Measurements from ENCODE around the gene MRPS34. TPM values are rescaled to one million over a fixed set of nuclear protein-coding genes. Genes with fewer than 3 reads are reported as not detected.

MRPS34 gene
- total RNA-seq, 1 donor from 2014 or later: 84.6 TPM

DNA sequence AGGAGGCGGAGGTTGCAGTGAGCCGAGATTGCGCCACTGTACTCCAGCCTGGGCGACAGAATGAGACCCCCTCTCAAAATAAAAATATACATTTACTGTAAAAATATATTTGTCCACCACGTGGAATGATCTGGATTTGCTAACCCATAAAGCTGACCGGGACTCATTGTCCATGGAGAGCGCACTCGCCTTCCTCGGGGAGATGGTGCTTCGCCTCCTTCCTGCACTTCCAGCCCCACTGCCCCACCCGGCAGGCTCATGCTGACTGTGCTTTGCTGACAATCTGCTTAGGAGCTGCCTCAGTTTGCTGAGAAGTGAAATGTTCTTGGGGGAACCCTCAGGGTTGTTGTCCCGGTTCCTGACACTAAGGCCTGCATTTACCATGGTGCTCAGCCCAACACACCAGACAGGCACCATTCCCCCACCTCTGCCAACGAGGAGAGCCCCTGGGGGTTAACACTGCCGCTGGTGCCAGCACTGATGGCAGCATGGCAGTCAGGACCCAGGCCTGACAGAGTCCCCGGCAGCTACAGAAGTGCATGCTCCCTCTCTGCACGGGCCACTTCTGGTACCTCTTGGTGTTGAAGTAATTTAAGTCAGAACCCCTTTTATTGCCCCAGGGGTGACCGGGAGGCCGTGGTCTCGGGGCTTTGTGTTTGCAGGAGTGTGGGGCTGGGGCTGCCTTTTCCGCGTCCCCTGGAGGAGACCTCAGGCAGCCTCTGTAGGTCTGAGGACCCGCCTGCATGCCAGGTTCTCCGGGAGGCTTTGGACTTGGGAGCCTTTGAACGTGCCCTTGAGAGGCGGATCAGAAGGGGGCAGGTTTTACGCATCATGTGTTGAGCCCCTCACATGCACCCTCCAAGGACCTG is 12.3 kb upstream of the MRPS34 start:
- TF ChIP-seq, protein P1, sequence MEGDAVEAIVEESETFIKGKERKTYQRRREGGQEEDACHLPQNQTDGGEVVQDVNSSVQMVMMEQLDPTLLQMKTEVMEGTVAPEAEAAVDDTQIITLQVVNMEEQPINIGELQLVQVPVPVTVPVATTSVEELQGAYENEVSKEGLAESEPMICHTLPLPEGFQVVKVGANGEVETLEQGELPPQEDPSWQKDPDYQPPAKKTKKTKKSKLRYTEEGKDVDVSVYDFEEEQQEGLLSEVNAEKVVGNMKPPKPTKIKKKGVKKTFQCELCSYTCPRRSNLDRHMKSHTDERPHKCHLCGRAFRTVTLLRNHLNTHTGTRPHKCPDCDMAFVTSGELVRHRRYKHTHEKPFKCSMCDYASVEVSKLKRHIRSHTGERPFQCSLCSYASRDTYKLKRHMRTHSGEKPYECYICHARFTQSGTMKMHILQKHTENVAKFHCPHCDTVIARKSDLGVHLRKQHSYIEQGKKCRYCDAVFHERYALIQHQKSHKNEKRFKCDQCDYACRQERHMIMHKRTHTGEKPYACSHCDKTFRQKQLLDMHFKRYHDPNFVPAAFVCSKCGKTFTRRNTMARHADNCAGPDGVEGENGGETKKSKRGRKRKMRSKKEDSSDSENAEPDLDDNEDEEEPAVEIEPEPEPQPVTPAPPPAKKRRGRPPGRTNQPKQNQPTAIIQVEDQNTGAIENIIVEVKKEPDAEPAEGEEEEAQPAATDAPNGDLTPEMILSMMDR (IDR thresholded peaks at IDR 0.05; ENCODE audit: unreplicated experiment): no peak
- DNase-seq (ENCODE audit: low spot score, unreplicated experiment): no peak
- peak overlapping the region; percentile 59 for H3K4me3 Mint-ChIP-seq (ENCODE audit: low read depth)
- H3K4me1 Mint-ChIP-seq (ENCODE audit: low read depth): peaks cover 14% of the 10 kb centered on the region
- H3K27ac Mint-ChIP-seq: peak overlapping the region; percentile 24
- no peaks in the 10 kb centered on the region for H3K9me3 Mint-ChIP-seq (ENCODE audit: low read depth)
- H3K27me3 Mint-ChIP-seq: no peaks in the 10 kb centered on the region
- peaks cover 4% of the 10 kb centered on the region for H3K36me3 Mint-ChIP-seq (ENCODE audit: insufficient read depth)

DNA sequence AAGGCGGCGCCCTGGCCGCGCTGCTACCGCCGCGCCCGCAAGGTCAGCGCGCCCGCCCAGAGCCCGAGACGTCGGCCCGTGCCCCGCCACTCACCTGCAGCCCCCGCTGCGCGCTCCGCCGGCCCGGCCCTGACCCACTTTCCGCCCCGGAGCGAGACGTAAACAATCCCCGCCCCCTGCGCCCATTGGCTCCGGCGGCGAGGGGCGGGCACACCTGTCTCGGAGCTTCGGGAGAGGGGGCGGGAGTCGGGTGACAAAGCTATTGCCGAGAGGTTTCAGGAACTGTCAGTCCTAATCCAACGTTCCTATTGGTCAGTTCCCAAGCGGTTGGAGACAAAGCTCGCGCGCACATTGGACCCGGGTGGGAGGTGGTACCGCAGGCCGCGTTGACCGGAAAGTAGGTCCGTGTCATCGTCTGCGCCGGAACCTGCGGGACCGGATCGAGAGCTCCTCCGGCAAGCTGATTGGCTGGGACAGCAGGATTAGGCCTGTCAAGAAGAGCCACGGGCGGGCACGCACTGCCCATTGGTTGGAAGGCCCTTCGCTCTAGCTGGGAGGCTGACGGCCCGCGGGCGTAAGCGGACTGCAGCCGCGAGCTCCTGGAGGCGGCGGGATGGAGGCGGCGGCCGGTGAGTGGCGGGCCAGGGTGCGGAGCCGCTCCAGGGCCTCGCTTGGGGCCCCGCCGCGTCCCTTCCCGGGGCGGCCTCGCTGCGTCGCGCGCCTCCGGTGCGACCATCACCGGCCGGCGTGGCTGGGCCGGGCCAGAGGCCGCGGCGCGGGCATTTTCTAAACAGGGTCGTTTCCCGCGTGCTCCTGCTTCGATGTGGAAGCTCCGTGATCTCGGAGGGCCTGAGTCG is 9.7 kb upstream of the MRPS34 start, which contains the start of the genes NUBP2 and SPSB3:
Gene NUBP2 (plus strand): TSS at position 553 of the 857 bp plus-strand sequence. CDS start 61 bp downstream, at position 614.
Gene SPSB3 (minus strand): TSS at position 164 of the 857 bp plus-strand sequence. CDS start 1,088 bp downstream, outside the sequence.
- Mint-ChIP-seq H3K4me1 (ENCODE audit: low read depth) (peaks cover 14% of the 10 kb centered on the region), H3K9me3 (ENCODE audit: low read depth) (no peaks in the 10 kb centered on the region), H3K27me3 (no peaks in the 10 kb centered on the region), H3K4me3 (ENCODE audit: low read depth) (peak within 1 kb of the TSS; percentile 90), H3K36me3 (ENCODE audit: insufficient read depth) (no peaks in the 10 kb centered on the region), H3K27ac (peak within 1 kb of the TSS; percentile 98)
- peak; percentile 99 for DNase-seq (ENCODE audit: low spot score, unreplicated experiment)
- TF ChIP-seq, protein P1 (IDR thresholded peaks at IDR 0.05; ENCODE audit: unreplicated experiment): no peak

DNA sequence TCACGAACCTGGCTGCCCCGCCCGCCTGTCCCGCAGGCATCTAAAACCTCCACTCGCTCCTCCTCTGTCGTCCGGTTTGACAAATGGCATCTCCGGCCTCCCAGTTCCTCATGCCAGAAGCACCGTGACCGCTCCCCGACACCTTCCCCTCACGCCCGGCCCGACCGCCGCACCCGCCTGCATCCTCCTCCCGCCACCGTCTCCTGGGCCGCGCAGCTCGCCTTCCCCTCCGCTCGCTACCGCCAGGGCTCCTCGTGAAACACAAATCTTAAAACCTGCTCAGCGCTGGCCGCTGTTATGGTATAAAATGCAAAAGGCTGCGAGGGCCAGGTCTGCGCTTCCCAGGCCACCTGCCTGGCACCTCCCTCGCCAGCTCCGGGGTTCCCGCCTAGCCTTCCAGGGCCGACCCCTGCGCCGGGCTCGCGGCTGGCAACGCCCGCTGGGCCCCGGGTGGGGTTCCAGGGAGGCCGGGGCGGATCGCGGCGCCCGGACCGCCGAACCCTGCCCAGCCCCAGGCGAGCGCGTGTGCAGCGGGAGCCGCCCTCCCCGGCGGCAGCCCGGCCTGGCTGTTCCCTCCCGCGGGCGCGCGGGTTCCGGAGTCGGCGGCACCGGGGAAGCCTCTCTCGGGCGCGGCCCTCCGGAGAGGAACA is 8.9 kb upstream of the MRPS34 start:
- TF ChIP-seq, protein P1 (IDR thresholded peaks at IDR 0.05; ENCODE audit: unreplicated experiment): peak; percentile 35
- H3K27ac Mint-ChIP-seq: peak overlapping the region; percentile 94
- no peaks in the 10 kb centered on the region for H3K27me3 Mint-ChIP-seq
- H3K36me3 Mint-ChIP-seq (ENCODE audit: insufficient read depth): no peaks in the 10 kb centered on the region
- DNase-seq (ENCODE audit: low spot score, unreplicated experiment): no peak
- no peaks in the 10 kb centered on the region for H3K9me3 Mint-ChIP-seq (ENCODE audit: low read depth)
- peak overlapping the region; percentile 85 for H3K4me3 Mint-ChIP-seq (ENCODE audit: low read depth)
- peaks cover 14% of the 10 kb centered on the region for H3K4me1 Mint-ChIP-seq (ENCODE audit: low read depth)

DNA sequence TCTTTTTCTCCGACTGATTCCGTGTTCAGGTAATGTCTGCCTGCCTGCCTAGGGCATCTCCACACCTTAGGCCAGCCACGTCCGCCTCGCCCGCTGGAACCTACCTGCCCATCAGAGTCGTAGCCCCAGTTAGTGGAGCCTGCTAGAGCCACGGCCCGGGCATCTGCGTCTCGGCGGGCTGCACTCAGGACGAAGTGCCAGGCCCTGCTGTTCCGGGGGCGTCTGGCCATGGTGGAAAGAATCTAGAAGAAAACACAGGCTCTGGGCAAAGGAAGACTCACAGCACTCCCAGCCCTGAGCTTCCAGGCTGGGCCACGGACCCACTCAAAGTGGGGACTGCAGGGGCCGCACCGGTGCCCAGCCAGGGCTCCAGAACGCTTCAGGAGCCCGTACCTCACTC is 8.3 kb upstream of the MRPS34 start:
- no peaks in the 10 kb centered on the region for H3K27me3 Mint-ChIP-seq
- H3K4me3 Mint-ChIP-seq (ENCODE audit: low read depth): peak overlapping the region; percentile 85
- no peaks in the 10 kb centered on the region for H3K9me3 Mint-ChIP-seq (ENCODE audit: low read depth)
- TF ChIP-seq, protein P1 (IDR thresholded peaks at IDR 0.05; ENCODE audit: unreplicated experiment): no peak
- H3K27ac Mint-ChIP-seq: peak overlapping the region; percentile 94
- H3K36me3 Mint-ChIP-seq (ENCODE audit: insufficient read depth): peaks cover 1% of the 10 kb centered on the region
- peaks cover 14% of the 10 kb centered on the region for H3K4me1 Mint-ChIP-seq (ENCODE audit: low read depth)
- no peak for DNase-seq (ENCODE audit: low spot score, unreplicated experiment)

All from progenitor cell of endocrine pancreas (in vitro differentiated cells).